Measurements from ENCODE around the gene APRT.
A peak's percentile ranks its signal among the peaks of the same experiment; 100 is the strongest.
"Not testable (repeated sequence)": the region's sequence is repeated elsewhere in the genome, so short reads cannot be mapped to it uniquely, and the experiment has no call there.

Gene APRT

DNA sequence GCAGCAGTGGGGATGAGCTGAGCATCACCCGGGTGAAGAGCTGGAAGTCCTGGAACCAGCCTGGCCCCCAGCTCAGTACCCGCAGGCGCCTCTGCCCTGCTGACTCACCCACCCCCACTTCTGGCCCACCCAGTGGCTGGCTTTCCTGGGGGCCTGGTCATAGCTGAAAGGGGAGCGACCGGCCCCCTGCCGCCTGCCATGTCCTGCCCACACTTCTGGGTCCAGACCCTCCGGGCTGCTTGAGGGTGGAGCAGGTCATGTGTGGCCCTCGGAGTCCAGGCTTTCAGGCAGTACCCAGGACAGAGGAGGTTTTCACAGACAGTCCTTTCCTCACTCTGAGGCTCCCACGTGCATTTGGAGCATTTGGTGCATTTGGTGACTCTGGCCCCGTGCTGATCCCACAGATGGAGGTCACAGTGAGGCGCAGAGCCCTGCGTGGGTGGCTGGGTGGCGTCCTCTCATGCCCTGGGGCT is 19.6 kb downstream of the APRT start:
- no peak for DNase-seq (ENCODE audit: low read depth, low spot score)
- TF ChIP-seq, protein P1, sequence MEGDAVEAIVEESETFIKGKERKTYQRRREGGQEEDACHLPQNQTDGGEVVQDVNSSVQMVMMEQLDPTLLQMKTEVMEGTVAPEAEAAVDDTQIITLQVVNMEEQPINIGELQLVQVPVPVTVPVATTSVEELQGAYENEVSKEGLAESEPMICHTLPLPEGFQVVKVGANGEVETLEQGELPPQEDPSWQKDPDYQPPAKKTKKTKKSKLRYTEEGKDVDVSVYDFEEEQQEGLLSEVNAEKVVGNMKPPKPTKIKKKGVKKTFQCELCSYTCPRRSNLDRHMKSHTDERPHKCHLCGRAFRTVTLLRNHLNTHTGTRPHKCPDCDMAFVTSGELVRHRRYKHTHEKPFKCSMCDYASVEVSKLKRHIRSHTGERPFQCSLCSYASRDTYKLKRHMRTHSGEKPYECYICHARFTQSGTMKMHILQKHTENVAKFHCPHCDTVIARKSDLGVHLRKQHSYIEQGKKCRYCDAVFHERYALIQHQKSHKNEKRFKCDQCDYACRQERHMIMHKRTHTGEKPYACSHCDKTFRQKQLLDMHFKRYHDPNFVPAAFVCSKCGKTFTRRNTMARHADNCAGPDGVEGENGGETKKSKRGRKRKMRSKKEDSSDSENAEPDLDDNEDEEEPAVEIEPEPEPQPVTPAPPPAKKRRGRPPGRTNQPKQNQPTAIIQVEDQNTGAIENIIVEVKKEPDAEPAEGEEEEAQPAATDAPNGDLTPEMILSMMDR (IDR thresholded peaks at IDR 0.05; ENCODE audit: low read depth, low read length) = no peak
- in situ Hi-C loops (cut with HindIII; ENCODE audit: low sequenced_read_pairs) = no loop called here
- no peak overlapping the region for H3K4me3 ChIP-seq (ENCODE audit: low read depth, low read length)

DNA sequence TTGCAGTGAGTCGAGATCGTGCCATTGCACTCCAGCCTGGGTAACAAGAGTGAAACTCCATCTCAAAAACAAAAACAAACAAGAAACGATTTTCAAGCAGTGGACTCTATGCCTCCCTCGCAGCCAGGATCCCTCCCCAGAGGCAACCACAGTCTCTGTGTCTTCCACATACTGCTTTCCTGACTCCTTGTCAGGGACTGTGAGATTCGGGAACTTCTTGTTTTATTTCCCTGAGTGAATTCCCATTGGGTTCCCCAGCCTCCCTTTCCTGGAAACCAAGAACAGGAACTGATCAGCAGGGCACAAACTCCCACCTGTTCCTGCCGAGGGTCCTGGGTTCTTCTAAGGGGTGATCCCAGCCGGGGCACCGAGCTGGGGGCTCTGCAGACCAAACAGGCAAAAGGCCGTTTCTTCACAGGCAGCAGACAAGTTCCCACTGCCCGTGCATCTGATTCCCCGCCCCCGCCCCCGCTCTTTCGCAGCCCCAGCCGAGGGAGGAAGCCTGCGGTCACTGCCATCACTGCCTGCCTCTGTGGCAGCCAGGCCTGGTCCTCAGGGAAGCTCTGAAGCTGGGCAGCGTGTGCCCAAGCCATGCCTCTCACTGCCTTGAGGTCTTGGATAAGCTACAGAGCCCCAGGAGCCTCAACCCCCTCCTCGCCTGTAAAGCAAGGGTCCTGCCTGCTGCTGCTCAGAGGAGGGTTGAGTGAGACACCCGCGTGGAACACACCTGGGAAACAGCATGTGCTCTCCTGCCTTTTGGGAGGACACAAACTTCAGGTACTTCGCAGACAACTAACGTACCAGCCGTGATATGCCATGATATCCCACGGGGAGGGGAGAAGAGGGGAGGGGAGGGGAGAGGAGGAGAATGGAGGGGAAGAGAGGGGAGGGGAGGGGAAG is 21.2 kb downstream of the APRT start:
- in situ Hi-C loops (cut with HindIII; ENCODE audit: low sequenced_read_pairs) = no loop called here
- TF ChIP-seq, protein P1 (IDR thresholded peaks at IDR 0.05; ENCODE audit: low read depth, low read length) = no peak
- H3K4me3 ChIP-seq (ENCODE audit: low read depth, low read length) = no peak overlapping the region
- no peak for DNase-seq (ENCODE audit: low read depth, low spot score)

- H3K4me3 ChIP-seq (ENCODE audit: low read depth, low read length) = no peak overlapping the region
- DNase-seq (ENCODE audit: low read depth, low spot score) = no peak
- in situ Hi-C loops (cut with HindIII; ENCODE audit: low sequenced_read_pairs) = no loop called here
- TF ChIP-seq, protein P1 (IDR thresholded peaks at IDR 0.05; ENCODE audit: low read depth, low read length) = no peak
These were observed 22.1 kb downstream of the APRT start for GRCh38 chr16:88789594-88789993.

GRCh38 chr16:88788749-88789148 is 23.0 kb downstream of the APRT start:
- DNase-seq (ENCODE audit: low read depth, low spot score); in situ Hi-C loops (cut with HindIII; ENCODE audit: low sequenced_read_pairs); H3K4me3 ChIP-seq (ENCODE audit: low read depth, low read length): not testable (repeated sequence)

- TF ChIP-seq, protein P1 (IDR thresholded peaks at IDR 0.05; ENCODE audit: low read depth, low read length) = no peak
- in situ Hi-C loops (cut with HindIII; ENCODE audit: low sequenced_read_pairs) = no loop called here
- no peak for DNase-seq (ENCODE audit: low read depth, low spot score)
- no peak overlapping the region for H3K4me3 ChIP-seq (ENCODE audit: low read depth, low read length)
These were observed 24.0 kb downstream of the APRT start for GRCh38 chr16:88787579-88788314.

GRCh38 chr16:88785106-88785924 is 26.4 kb downstream of the APRT start, which contains the start of gene PIEZO1:
Gene PIEZO1, minus strand, starts transcription at chr16:88785220. Its CDS starts 256 bp downstream, at chr16:88784964.
- no peak for DNase-seq (ENCODE audit: low read depth, low spot score)
- in situ Hi-C loops (cut with HindIII; ENCODE audit: low sequenced_read_pairs) = no loop called here
- peak within 1 kb of the TSS; percentile 61 for H3K4me3 ChIP-seq (ENCODE audit: low read depth, low read length)
- TF ChIP-seq, protein P1 (IDR thresholded peaks at IDR 0.05; ENCODE audit: low read depth, low read length) = peak; percentile 80

Data from astrocyte of the spinal cord (primary cell).